ENCODE measurements around the gene USP6. TPM values are rescaled to one million over a fixed set of nuclear protein-coding genes. Genes with fewer than 3 reads are reported as not detected.
"Not testable (repeated sequence)": the region's sequence is repeated elsewhere in the genome, so short reads cannot be mapped to it uniquely, and the experiment has no call there.

The USP6 gene
- total RNA-seq, 2 experiments from 2014 or later, result 0.04 to 0.07 TPM

DNA sequence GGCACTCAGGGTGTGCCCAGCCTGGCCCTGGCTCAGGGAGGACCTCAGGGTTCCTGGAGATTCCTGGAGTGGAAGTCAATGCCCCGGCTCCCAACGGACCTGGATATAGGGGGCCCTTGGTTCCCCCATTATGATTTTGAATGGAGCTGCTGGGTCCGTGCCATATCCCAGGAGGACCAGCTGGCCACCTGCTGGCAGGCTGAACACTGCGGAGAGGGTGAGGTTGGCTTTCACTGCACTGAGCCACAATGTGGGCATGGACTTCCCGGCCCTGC, 23.6 kb downstream of the USP6 start:
- POLR2A ChIA-PET, result no interaction called here
- DNase-seq, result no peak
- Mint-ChIP-seq H3K4me3 (no peak overlapping the region), H3K4me1 (ENCODE audit: low read depth) (no peaks in the 10 kb centered on the region), H3K27ac (no peak overlapping the region), H3K36me3 (ENCODE audit: low read depth) (no peaks in the 10 kb centered on the region), H3K9me3 (no peaks in the 10 kb centered on the region), H3K27me3 (peaks cover 1% of the 10 kb centered on the region)
- TF ChIP-seq, protein P1, sequence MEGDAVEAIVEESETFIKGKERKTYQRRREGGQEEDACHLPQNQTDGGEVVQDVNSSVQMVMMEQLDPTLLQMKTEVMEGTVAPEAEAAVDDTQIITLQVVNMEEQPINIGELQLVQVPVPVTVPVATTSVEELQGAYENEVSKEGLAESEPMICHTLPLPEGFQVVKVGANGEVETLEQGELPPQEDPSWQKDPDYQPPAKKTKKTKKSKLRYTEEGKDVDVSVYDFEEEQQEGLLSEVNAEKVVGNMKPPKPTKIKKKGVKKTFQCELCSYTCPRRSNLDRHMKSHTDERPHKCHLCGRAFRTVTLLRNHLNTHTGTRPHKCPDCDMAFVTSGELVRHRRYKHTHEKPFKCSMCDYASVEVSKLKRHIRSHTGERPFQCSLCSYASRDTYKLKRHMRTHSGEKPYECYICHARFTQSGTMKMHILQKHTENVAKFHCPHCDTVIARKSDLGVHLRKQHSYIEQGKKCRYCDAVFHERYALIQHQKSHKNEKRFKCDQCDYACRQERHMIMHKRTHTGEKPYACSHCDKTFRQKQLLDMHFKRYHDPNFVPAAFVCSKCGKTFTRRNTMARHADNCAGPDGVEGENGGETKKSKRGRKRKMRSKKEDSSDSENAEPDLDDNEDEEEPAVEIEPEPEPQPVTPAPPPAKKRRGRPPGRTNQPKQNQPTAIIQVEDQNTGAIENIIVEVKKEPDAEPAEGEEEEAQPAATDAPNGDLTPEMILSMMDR (IDR thresholded peaks at IDR 0.05), result no peak
- intact Hi-C loops (cut with micrococcal nuclease), result no loop called here
- CTCF ChIA-PET, result no interaction called here
- ATAC-seq, result no peak

DNA sequence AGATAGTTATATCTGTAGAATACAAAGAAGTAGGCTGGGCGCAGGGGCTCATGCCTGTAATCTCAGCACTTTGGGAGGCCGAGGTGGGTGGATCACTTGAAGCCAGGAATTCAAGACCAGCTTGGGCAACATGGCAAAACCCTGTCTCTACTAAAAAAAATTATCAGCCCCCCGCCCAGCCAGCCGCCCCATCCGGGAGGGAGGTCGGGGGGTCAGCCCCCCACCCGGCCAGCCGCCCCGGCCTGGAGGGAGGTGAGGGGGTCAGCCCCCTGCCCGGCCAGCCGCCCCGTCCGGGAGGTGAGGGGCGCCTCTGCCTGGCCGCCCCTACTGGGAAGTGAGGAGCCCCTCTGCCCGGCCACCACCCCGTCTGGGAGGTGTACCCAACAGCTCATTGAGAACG, 27.0 kb downstream of the USP6 start:
- POLR2A ChIA-PET; DNase-seq; H3K27me3 Mint-ChIP-seq; H3K36me3 Mint-ChIP-seq (ENCODE audit: low read depth); intact Hi-C loops (cut with micrococcal nuclease); CTCF ChIA-PET; H3K9me3 Mint-ChIP-seq; H3K4me1 Mint-ChIP-seq (ENCODE audit: low read depth); H3K27ac Mint-ChIP-seq; ATAC-seq; H3K4me3 Mint-ChIP-seq: not testable (repeated sequence)

DNA sequence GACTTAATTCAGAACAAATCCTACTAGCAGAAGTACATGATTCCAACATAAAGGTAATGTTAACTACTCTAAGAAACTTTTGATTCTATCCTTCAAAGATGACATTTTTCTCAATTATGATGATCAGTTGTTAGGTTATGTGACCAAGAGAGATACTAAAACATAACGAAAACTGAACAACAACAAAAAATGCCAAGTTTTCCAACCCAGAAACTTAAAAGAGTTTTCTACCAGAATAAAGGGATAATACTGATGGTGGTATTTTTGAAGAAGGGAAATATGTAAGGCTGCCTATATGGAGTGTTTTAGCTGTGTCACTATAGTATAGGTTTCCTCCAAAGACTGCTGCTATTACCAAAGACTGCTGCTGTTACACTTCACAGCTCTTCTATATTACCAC, 30.3 kb downstream of the USP6 start:
- H3K9me3 Mint-ChIP-seq; H3K4me3 Mint-ChIP-seq; POLR2A ChIA-PET; H3K27ac Mint-ChIP-seq; ATAC-seq; H3K36me3 Mint-ChIP-seq (ENCODE audit: low read depth); DNase-seq; intact Hi-C loops (cut with micrococcal nuclease); H3K27me3 Mint-ChIP-seq; CTCF ChIA-PET; H3K4me1 Mint-ChIP-seq (ENCODE audit: low read depth): not testable (repeated sequence)

DNA sequence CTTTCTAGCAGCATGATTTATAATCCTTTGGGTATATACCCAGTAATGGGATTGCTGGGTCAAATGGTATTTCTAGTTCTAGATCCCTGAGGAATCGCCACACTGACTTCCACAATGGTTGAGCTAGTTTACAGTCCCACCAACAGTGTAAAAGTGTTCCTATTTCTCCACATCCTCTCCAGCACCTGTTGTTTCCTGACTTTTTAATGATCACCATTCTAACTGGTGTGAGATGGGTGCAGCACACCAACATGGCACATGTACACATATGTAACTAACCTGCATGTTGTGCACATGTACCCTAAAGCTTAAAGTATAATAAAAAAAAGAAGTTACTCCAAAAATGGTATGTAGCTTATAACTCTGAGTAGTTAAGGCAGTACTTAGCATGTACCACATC, 44.9 kb downstream of the USP6 start:
- H3K9me3 Mint-ChIP-seq; DNase-seq; intact Hi-C loops (cut with micrococcal nuclease); H3K4me3 Mint-ChIP-seq; H3K36me3 Mint-ChIP-seq (ENCODE audit: low read depth); H3K4me1 Mint-ChIP-seq (ENCODE audit: low read depth); POLR2A ChIA-PET; ATAC-seq; H3K27ac Mint-ChIP-seq; CTCF ChIA-PET: not testable (repeated sequence)
- peaks cover 21% of the 10 kb centered on the region for H3K27me3 Mint-ChIP-seq

DNA sequence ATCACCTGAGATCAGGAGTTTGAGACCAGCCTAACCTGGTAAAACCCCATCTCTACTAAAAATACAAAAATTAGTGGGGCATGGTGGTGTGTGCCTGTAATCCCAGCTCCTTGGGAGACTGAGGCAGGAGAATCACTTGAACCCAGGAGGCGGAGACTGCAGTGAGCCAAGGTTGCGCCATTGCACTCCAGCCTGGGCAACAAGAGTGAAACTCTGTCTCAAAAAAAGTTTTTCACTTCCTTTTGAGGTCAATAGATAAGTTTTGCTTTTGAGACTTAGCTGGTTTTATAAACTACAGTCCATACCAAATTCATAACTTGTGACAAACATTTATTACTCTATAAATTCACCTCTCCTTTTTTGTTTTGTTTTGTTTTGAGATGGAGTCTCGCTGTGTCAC, 46.0 kb downstream of the USP6 start:
- H3K4me1 Mint-ChIP-seq (ENCODE audit: low read depth); intact Hi-C loops (cut with micrococcal nuclease); POLR2A ChIA-PET; H3K4me3 Mint-ChIP-seq; CTCF ChIA-PET; DNase-seq; H3K36me3 Mint-ChIP-seq (ENCODE audit: low read depth); H3K9me3 Mint-ChIP-seq; ATAC-seq; H3K27ac Mint-ChIP-seq: not testable (repeated sequence)
- peaks cover 25% of the 10 kb centered on the region for H3K27me3 Mint-ChIP-seq

DNA sequence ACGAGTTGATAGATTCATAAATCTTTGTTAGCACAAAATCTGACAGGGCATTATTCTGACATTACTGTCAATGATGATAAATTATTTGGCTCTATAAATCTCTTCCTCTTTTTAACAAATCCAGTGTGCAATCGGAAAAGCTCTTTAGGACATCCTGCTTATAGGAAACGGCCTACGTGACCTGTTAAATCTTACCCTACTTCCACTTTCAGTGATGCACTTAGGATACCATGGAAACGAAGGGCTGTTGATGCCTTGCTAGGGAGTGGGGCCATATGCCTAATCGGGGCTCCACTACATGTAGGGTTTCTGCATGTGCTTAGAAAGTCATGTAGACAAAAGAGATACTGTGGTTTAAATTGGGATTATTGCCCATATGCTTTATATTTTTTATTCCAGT, 48.6 kb downstream of the USP6 start:
- Mint-ChIP-seq H3K4me3 (no peak overlapping the region), H3K9me3 (no peaks in the 10 kb centered on the region), H3K27ac (no peak overlapping the region), H3K36me3 (ENCODE audit: low read depth) (no peaks in the 10 kb centered on the region), H3K27me3 (peaks cover 13% of the 10 kb centered on the region), H3K4me1 (ENCODE audit: low read depth) (peaks cover 2% of the 10 kb centered on the region)
- POLR2A ChIA-PET, result no interaction called here
- no peak for ATAC-seq
- intact Hi-C loops (cut with micrococcal nuclease), result no loop called here
- CTCF ChIA-PET, result no interaction called here
- DNase-seq, result no peak
- TF ChIP-seq, protein P1 (IDR thresholded peaks at IDR 0.05), result no peak

DNA sequence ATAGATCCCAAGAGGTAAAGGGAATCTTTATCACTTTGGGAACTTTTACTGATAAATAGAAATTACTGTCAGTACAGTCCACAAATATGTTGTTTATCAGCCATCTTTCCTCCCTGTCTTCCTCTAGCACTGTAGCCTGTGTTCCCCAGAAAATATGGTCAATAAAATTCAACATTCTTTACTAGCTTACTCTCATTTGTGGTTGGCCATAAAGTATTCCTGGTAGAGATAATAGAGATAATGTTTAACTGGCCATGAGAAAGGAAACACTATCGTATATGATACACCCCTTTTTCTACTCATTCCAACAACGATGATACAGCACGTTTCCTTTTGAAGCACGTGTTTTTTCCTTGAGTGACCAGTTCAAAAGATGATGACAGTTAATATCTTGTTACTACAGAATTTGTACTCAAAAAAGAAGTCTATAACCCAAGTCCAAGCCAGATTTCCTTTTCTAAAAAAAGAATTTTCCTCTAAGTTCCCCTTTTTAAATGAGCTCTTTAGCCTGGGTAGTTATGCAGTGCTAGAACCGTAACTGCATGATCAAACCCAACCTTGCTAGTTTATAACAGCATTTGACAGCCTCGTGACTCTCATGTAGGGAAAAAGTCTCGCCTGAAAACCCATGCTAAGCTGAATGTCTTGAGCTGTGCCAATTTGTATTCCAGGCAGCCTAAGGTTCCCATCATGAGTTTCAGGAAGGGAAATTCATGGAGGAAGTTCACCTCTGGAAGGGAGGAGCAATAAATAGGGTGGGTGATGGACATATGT, 50.1 kb downstream of the USP6 start:
- H3K27ac Mint-ChIP-seq; H3K4me1 Mint-ChIP-seq (ENCODE audit: low read depth); intact Hi-C loops (cut with micrococcal nuclease); H3K36me3 Mint-ChIP-seq (ENCODE audit: low read depth); H3K4me3 Mint-ChIP-seq; POLR2A ChIA-PET; ATAC-seq; DNase-seq; H3K9me3 Mint-ChIP-seq; CTCF ChIA-PET: not testable (repeated sequence)
- peaks cover 13% of the 10 kb centered on the region for H3K27me3 Mint-ChIP-seq

DNA sequence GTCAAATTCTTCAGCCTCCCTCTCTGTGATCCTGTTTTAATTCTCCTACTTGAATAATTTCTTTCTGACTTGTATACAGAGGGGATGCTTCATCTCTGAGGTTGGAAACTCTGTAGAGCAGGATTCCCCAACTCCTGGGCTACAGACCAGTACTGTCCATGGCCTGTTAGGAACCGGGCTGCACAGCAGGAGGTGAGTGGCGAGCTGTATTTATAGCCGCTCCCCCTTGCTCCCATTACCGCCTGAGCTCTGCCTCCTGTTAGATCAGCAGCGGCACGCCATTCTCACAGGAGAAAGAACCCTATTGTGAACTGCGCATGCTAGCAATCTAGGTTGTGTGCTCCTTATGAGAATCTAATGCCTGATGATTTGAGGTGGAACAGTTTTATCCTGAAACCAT, 59.2 kb downstream of the USP6 start:
- Mint-ChIP-seq H3K9me3 (peaks cover 38% of the 10 kb centered on the region), H3K36me3 (ENCODE audit: low read depth) (peaks cover 43% of the 10 kb centered on the region)
- DNase-seq; H3K4me3 Mint-ChIP-seq; intact Hi-C loops (cut with micrococcal nuclease); POLR2A ChIA-PET; ATAC-seq; H3K27me3 Mint-ChIP-seq; CTCF ChIA-PET; H3K4me1 Mint-ChIP-seq (ENCODE audit: low read depth); H3K27ac Mint-ChIP-seq: not testable (repeated sequence)

Data from activated CD8-positive, alpha-beta T cell treated with anti-CD3 and anti-CD28 coated beads for 36 hours (primary cell).